ENCODE measurements around the gene CD207.
"Not testable (repeated sequence)": the region's sequence is repeated elsewhere in the genome, so short reads cannot be mapped to it uniquely, and the experiment has no call there.

The CD207 gene

GRCh38 chr2:70828914-70829824 lies 6.4 kb downstream of the CD207 start:
- no peak for DNase-seq

GRCh38 chr2:70828115-70828514 lies 7.5 kb downstream of the CD207 start:
- no peak for DNase-seq

DNA sequence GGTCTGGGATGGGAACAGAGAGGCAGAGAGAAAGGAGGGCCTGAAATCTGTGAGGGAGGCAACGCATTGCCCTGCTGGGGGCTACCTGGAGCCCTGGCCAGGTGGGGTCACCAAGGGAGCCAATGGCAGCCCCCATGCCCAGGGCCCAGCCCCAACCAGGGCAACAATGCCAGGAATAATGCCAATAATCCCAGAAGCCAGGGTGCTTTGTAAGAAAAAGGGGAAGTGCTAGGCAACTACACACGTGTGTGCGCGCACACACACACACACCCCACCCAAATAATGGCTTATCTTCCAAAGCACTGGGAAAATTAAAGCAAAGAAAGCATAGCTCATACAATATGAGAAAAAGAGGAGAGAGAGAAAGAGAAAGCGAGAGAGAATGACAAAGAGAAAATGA lies 8.2 kb downstream of the CD207 start:
- no peak for DNase-seq

- no peak for DNase-seq
Measured at GRCh38 chr2:70826696-70827350, 8.8 kb downstream of the CD207 start.

- DNase-seq, result no peak
Measured at GRCh38 chr2:70823249-70823648, 12.4 kb downstream of the CD207 start.

DNA sequence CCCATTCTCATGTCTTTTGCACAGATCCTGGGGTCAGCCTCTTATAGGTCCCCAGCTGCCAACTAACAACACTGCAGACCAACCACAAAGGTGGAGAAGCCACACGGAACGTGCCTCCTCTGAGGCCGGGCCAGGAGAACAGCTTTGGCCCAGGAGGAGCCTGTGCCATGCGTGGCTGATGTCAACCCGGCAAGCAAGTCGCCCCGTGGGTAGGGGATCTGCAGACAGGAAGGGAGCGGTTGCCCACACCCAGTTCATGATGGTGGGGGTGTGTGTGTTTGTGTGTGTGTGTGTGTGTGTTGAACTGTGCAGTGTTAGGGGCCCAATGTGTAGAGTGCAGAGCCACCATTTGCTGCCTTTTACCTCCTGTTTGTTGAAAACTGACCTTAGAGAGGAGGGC lies 12.8 kb downstream of the CD207 start:
- no peak for DNase-seq

DNA sequence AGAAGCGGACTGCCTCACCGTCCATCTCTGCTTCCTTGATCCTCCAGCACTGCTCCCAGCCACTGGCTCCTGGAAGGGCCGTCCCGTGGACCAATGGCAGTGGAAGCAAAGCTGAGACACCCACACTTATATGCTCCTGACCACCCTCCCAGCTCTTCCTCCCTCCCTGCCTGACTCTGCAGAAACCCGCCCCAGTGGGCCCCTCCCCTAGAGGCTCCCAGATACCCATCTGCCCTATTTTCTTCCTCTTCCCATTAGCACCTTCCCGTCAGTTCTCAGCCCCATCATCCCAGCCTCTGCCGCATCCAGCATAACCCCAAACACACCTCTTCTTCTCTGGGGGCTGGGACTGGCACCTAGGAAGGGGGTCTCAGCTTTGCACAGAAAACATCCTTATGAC lies 15.1 kb downstream of the CD207 start, which contains the start of gene CLEC4F:
Gene CLEC4F (minus strand): TSS at position 101 of the 400 bp plus-strand sequence. CDS start 76 bp downstream, at position 25.
- DNase-seq, result no peak

GRCh38 chr2:70817284-70817954 lies 18.2 kb downstream of the CD207 start:
- DNase-seq, result no peak

DNA sequence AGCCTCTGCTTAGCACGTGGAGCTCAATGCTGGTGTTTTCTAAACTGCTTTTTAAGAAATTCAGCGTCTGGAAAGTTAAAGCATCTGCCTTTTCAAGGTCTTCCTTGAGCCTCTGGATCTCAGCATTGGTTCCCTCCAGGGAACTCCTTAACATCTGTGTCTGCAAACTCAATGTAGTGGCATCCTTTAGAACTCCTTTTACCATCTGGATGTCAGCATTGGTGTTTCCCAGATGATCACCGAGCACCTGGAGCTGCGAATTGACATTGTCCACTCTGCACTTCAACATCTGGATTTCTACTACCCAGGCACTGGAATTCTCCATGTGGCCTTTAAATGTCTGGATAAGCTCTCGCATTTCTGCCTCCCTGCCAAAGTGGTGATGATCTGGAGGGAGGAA lies 18.9 kb downstream of the CD207 start:
- no peak for DNase-seq

GRCh38 chr2:70808983-70809958 lies 26.3 kb downstream of the CD207 start:
- DNase-seq, result no peak

GRCh38 chr2:70807828-70808118 lies 27.8 kb downstream of the CD207 start:
- DNase-seq, result no peak

DNA sequence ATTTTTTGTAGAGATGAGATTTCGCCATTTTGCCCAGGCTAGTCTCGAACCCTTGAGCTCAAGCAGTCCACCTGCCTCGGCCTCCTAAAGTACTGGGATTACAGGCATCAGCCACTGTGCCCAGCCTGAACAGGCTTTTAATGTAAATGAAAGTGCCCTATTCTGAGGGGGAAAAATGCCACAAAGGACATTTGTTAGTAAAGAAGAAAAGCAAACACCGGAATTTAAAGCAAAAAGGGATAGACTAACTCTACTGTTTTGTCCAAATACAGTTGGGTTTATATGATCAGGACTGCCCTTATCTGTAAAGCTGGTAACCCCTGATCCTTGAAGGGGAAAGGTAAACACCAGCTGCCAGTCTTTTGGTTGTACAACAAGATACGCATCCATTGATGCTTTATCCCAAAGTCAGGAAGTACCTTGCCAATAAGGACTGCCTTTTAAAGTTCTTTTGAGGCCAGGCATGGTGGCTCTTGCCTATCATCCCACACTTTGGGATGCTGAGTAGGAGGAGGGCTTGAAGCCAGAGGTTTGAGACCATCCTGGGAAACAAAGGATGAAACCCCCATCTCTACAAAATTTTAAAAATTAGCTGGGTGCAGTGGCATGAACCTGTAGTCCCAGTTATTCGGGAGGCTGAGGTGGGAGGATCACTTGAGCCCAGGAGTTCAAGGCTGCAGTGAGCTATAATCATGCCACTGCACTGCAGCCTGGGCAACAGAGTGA lies 28.4 kb downstream of the CD207 start:
- DNase-seq, result no peak

- no peak for DNase-seq
Measured at GRCh38 chr2:70806620-70807019, 29.0 kb downstream of the CD207 start.

- no peak for DNase-seq
Measured at GRCh38 chr2:70806013-70806412, 29.6 kb downstream of the CD207 start.

DNA sequence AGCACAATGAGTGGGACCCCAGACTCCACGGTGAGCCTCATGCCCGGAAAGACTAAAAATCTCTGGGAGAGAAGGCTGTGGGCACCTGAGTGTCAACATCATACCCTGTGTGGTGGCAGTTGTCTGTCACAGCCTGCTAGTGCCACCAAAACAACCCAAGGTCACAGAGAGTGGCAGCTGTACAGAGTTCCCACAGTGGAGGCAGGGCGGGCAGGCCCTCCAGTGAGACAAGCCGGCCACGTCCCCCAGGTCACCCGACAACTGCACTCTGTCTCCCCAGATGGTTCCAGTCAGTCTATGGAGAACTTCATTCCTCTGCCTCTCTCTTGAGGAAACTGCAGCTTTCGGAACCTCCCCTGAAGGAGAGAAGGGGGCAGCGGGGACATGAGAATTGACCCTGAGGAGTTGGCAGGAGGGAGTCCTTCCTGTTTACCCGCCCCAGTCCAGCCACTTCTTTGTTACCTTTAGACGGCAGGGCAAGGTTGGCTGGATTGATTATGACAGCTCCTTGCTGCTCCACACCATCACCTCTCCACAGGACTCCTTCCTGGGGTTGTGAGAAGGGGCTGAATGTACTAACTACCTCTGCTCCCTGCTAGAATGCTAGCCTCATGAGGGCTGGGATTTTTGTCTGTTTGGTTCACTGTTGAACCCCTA lies 33.9 kb downstream of the CD207 start:
- DNase-seq, result no peak

- no peak for DNase-seq
Measured at GRCh38 chr2:70799706-70800105, 35.9 kb downstream of the CD207 start.

DNA sequence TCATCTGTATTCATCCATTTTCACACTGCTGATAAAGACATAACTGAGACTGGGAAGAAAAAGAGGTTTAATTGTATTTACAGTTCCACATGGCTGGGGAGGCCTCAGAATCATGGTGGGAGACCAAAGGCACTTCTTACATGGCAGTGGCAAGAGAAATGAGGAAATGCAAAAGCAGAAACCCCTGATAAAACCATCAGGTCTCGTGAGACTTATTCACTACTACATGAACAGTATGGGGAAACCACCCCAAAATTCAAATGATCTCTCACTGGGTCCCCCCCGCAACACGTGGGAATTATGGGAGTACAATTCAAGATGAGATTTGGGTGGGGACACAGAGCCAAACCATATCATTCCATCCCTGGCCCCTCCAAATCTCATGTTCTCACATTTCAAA lies 37.6 kb downstream of the CD207 start:
- not testable (repeated sequence) for DNase-seq

GRCh38 chr2:70797506-70797905 lies 38.1 kb downstream of the CD207 start:
- no peak for DNase-seq

DNA sequence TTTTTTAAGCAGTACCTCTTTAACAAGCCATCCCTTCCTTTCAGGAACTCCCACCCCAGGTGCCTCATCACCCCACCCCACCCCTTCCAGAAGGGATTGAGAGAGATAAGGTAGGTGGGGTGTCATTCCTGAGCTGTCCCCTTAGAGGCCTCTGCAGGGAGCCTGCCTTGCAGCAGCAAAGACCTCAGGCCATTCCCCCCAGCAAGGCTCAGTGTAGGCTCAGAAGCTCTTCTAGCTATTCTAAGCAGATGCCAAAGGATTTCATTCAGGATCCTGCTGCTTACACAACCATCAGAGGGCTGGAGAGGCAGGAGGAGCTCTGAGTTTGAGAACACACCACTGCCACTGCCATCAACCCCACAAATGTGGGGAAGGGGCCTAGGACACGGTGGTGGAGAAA lies 39.4 kb downstream of the CD207 start:
- DNase-seq, result no peak

- DNase-seq, result no peak
Measured at GRCh38 chr2:70795164-70795995, 40.2 kb downstream of the CD207 start.
